ENCODE data around the gene SERINC3. TPM values are rescaled to one million over a fixed set of nuclear protein-coding genes. Genes with fewer than 3 reads are reported as not detected.

Gene SERINC3
- total and polyA plus RNA-seq, 2 experiments from 2014 or later = 18.1 to 33.0 TPM

- TF ChIP-seq, protein P1, sequence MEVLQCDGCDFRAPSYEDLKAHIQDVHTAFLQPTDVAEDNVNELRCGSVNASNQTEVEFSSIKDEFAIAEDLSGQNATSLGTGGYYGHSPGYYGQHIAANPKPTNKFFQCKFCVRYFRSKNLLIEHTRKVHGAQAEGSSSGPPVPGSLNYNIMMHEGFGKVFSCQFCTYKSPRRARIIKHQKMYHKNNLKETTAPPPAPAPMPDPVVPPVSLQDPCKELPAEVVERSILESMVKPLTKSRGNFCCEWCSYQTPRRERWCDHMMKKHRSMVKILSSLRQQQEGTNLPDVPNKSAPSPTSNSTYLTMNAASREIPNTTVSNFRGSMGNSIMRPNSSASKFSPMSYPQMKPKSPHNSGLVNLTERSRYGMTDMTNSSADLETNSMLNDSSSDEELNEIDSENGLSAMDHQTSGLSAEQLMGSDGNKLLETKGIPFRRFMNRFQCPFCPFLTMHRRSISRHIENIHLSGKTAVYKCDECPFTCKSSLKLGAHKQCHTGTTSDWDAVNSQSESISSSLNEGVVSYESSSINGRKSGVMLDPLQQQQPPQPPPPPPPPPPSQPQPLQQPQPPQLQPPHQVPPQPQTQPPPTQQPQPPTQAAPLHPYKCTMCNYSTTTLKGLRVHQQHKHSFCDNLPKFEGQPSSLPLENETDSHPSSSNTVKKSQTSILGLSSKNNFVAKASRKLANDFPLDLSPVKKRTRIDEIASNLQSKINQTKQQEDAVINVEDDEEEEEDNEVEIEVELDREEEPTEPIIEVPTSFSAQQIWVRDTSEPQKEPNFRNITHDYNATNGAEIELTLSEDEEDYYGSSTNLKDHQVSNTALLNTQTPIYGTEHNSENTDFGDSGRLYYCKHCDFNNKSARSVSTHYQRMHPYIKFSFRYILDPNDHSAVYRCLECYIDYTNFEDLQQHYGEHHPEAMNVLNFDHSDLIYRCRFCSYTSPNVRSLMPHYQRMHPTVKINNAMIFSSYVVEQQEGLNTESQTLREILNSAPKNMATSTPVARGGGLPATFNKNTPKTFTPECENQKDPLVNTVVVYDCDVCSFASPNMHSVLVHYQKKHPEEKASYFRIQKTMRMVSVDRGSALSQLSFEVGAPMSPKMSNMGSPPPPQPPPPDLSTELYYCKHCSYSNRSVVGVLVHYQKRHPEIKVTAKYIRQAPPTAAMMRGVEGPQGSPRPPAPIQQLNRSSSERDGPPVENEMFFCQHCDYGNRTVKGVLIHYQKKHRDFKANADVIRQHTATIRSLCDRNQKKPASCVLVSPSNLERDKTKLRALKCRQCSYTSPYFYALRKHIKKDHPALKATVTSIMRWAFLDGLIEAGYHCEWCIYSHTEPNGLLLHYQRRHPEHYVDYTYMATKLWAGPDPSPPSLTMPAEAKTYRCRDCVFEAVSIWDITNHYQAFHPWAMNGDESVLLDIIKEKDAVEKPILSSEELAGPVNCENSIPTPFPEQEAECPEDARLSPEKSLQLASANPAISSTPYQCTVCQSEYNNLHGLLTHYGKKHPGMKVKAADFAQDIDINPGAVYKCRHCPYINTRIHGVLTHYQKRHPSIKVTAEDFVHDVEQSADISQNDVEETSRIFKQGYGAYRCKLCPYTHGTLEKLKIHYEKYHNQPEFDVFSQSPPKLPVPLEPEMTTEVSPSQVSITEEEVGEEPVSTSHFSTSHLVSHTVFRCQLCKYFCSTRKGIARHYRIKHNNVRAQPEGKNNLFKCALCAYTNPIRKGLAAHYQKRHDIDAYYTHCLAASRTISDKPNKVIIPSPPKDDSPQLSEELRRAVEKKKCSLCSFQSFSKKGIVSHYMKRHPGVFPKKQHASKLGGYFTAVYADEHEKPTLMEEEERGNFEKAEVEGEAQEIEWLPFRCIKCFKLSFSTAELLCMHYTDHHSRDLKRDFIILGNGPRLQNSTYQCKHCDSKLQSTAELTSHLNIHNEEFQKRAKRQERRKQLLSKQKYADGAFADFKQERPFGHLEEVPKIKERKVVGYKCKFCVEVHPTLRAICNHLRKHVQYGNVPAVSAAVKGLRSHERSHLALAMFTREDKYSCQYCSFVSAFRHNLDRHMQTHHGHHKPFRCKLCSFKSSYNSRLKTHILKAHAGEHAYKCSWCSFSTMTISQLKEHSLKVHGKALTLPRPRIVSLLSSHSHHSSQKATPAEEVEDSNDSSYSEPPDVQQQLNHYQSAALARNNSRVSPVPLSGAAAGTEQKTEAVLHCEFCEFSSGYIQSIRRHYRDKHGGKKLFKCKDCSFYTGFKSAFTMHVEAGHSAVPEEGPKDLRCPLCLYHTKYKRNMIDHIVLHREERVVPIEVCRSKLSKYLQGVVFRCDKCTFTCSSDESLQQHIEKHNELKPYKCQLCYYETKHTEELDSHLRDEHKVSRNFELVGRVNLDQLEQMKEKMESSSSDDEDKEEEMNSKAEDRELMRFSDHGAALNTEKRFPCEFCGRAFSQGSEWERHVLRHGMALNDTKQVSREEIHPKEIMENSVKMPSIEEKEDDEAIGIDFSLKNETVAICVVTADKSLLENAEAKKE (CRISPR knock-in tag; IDR thresholded peaks at IDR 0.05) = no peak
- TF ChIP-seq CREB1 (CRISPR knock-in tag; IDR thresholded peaks at IDR 0.05; ENCODE audit: low read depth) (no peak), ZNF114 (CRISPR knock-in tag; IDR thresholded peaks at IDR 0.05) (no peak)
- TF ChIP-seq, protein P2, sequence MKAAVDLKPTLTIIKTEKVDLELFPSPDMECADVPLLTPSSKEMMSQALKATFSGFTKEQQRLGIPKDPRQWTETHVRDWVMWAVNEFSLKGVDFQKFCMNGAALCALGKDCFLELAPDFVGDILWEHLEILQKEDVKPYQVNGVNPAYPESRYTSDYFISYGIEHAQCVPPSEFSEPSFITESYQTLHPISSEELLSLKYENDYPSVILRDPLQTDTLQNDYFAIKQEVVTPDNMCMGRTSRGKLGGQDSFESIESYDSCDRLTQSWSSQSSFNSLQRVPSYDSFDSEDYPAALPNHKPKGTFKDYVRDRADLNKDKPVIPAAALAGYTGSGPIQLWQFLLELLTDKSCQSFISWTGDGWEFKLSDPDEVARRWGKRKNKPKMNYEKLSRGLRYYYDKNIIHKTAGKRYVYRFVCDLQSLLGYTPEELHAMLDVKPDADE (IDR thresholded peaks at IDR 0.05) = no peak
These were observed 26.6 kb downstream of the SERINC3 start (continued) for GRCh38 chr20:44495257-44495656.

GRCh38 chr20:44494681-44495080, 27.2 kb downstream of the SERINC3 start:
- no peaks in the 10 kb centered on the region for H3F3A ChIP-seq (replicated peaks; ENCODE audit: low read depth)
- peaks cover 19% of the 10 kb centered on the region; the same call in 1 of the 2 replicates for H3K36me3 ChIP-seq (ENCODE audit: insufficient read depth)
- H3K4me1 Mint-ChIP-seq = no peaks in the 10 kb centered on the region
- 0 out of 2 replicates have a peak overlapping the region, but pooled peaks have one; percentile 26 for H3K27ac Mint-ChIP-seq
- no peaks in the 10 kb centered on the region for H3K4me1 ChIP-seq (ENCODE audit: insufficient read depth)
- peaks cover 29% of the 10 kb centered on the region for H3K36me3 Mint-ChIP-seq (ENCODE audit: low read depth)
- H4K20me1 ChIP-seq (replicated peaks; ENCODE audit: insufficient read depth) = no peaks in the 10 kb centered on the region; the same call in 1 of the 2 replicates
- DNase-seq (ENCODE audit: low spot score) (no peak), ATAC-seq (no peak)
- H3K4me3 Mint-ChIP-seq = no peak overlapping the region; the same call in 2 of the 3 replicates
- H3K79me2 ChIP-seq (replicated peaks; ENCODE audit: insufficient read depth) = no peaks in the 10 kb centered on the region
- no peaks in the 10 kb centered on the region for H3K9me2 ChIP-seq (ENCODE audit: insufficient read depth)
- no peaks in the 10 kb centered on the region for H3K27me3 ChIP-seq (ENCODE audit: insufficient read depth)
- no peak overlapping the region for H2AFZ ChIP-seq
- no peak overlapping the region for H3K4me2 ChIP-seq
- no peak overlapping the region for H3K27ac ChIP-seq (ENCODE audit: low read depth)
- no peak overlapping the region for H3K4me3 ChIP-seq
- no peaks in the 10 kb centered on the region for H3K27me3 Mint-ChIP-seq (ENCODE audit: insufficient read depth, low read depth, poor library complexity)
- H3K9me3 Mint-ChIP-seq = no peaks in the 10 kb centered on the region
- TF ChIP-seq, protein P2 (IDR thresholded peaks at IDR 0.05) = no peak
- no peak for TF ChIP-seq REST (IDR thresholded peaks at IDR 0.05; ENCODE audit: unreplicated experiment)
- no peak for TF ChIP-seq ZNF331 (CRISPR knock-in tag; IDR thresholded peaks at IDR 0.05; ENCODE audit: low read depth)
- no peak for TF ChIP-seq EZH2phosphoT487 (IDR thresholded peaks at IDR 0.05; ENCODE audit: unreplicated experiment)
- no peak for TF ChIP-seq STAT1 (IDR thresholded peaks at IDR 0.05; ENCODE audit: unreplicated experiment)
- no peak for TF ChIP-seq EZH2 (IDR thresholded peaks at IDR 0.05; ENCODE audit: low read depth, unreplicated experiment)
- no peak for TF ChIP-seq CTCF (conservative IDR thresholded peaks at IDR 0.05; ENCODE audit: low read depth in 2 of 2)
- no peak for TF ChIP-seq ZNF114 (CRISPR knock-in tag; IDR thresholded peaks at IDR 0.05)
- TF ChIP-seq POLR2AphosphoS5 (IDR thresholded peaks at IDR 0.05; ENCODE audit: low read depth) = no peak

Data from GM23338 (cell line).